SKM-1 treated with dmso at 0.1 percent for 144 hours (cell line): ENCODE data around the gene MEI1.
A peak's percentile ranks its signal among the peaks of the same experiment; 100 is the strongest.

Experiments
- DNase-seq: peaks from one replicate; lab custom pipeline; 2025; ENCODE audit not compliant: unreplicated experiment; lab: John Stamatoyannopoulos, UW

The MEI1 gene

DNA sequence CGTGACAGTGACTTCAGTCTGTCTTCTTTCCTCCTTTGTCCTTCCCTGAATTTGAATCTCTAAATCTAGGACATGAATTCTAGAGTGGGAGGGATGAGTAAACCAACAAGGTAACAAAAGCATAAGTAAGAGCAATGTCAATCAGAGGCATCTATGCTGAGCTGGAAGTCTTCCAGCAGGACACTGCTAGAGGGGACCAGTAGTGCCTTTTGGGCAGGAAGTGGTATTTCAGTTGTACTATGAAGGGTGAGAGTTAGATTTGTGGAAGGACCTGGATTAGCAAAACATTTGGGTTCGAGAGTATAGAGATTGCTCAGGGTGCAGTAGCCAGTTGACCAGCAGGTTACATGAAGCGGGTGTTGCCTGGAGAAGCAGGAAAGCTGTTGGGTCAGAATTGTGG is 40.3 kb downstream of the MEI1 start:
- no peak for DNase-seq

DNA sequence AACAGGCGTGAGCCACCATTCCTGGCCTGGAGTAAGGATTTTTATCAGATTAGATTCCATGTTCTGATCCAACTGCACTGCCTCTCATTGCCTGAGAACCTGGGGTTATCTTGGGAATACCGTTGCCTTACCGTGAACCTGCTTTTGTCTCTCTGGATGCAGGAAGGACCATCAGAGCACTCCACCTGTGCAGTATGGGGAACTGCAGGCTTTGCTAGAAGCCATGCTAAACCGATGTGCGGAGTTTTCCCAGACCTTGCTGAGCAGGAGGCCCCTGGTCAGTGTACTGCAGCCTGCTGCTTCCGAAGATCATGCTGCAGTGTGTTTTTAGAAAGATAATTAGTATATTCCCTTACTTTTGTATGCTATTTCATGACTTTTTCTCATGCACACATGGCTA is 43.6 kb downstream of the MEI1 start:
- DNase-seq: no peak

DNA sequence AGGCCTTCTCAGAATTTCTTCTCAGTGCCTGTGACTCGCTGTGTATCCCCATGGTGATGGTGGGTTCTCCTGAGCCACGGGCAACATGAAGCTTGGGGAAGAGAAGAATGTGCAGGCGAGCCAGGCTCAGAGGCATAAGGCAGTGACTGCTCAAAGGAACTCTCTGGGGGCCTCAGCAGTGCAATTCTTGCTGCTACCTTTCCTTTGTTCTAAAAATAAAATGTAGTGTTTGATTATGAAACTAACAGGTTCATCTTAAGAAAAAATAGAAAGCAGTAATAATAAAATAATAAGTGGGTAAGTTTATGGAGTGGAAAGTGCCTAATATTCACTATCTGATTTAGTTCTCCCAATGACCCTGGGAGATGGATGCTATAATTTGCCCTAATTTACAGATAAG is 46.7 kb downstream of the MEI1 start:
- DNase-seq: no peak

DNA sequence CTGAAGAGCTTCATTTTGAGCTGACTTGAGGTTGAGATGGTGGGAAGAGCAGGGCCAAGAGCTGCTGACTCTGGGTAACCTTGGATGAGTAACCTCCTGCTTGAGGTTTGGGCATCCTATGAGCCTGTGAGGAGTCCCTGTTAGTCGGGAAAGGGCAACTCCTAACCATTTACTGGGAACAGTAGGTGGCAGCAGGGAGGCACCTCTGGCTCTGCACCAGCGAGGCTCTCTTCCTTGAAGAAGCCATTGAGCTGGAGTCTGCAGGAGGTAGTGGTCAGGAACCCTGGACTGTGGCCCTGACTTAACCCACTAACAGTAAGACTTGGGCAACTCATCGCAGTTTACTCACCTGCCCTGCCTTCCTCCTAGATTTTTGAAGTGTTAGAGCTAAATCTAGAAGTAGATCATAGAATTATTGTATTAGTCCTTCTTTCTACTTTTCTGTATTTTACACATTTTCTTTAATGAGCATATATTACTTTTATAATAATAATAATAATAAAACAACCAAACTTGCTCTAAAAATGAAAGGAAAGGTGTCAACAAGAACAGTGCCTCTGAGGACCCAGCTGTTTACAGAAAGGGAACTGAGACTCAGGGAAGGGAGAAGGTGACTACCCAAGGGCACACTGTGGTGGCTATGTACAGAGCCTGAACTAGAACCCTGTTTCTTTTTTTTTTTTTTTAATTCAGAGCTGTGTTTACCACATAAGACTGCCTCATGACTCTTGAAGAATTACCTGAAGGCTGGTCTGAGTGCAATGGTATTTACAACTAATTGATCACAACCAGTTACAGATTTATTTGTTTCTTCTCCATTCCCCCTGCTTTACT is 47.5 kb downstream of the MEI1 start:
- peak; percentile 79 for DNase-seq

DNA sequence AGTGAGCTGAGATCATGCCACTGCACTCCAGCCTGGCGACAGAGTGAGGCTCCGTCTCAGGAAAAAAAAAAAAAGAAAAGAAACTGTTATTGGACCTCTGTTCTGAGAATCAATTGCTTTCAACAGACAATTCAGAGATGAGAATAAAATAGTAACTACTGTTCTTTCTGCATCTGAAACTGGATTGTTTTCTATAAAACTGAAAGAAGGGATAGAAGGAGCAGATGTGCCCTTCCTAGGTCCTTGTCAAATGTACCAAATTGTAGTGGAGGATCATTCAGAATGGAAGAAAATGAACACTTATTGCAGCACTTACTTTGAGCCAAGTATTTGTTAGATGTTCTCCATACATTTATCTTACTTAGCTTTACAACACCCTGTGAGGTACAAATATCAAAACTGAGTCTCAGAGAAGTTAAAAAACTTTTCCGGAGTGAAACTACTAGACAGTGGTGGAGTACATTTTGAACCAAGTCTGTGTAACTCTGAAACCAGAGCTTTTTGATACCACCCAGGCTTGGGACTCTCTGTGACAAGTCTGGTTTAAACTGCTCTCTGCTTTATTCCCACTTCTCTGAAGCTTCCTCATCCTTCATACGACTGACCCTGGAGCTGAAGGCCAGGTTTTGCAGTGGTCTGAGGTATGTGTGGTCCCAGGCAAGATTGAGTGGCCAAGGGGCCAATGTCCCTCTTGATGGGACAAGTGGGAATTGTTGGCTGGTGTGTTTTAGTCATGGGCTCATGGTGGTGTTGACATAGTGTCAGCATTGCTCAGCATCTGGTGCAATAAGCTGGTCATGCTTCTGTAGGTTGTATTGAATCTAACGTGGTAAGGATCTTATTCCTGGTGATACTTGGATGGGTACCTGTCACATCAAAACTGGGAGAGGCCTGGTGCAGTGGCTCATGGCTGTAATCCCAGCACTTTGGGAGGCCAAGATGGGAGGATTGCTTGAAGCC is 53.0 kb downstream of the MEI1 start:
- DNase-seq: no peak

DNA sequence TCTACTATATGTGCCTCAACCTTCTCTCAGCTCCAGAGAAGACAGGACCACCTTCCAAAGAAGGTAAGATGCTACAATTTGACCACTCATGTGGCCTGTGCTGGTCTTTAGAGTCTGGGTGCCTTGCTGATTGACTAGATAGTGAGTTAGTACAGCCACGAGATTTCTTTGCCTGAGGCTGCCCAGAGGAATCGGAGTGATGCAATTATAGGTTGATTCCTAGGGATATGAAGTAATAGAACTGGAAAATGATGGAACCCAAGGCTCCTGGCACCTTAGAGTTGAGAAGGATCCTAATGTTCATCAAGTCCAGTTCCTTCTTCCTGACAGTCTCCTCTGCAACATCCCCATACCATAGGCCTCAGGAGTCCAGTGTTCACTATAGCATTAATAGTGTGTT is 54.7 kb downstream of the MEI1 start:
- DNase-seq: no peak

DNA sequence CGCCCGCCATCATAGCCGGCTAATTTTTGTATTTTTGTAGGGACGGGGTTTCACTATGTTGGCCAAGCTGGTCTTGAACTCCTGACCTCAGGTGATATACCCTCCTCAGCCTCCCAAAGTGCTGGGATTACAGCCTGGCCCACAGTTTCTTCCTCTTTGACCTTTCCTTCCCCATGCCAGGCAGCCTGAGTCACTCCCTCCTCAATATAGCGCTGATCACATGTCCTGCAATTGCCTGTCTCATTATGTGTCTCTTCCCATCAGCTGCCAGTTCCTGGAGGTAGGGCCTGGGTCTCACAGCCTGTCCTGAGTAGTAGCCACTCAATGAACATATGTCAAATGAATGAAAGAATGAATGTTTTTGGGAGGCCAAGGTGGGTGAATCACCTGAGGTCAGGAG is 58.2 kb downstream of the MEI1 start:
- no peak for DNase-seq

DNA sequence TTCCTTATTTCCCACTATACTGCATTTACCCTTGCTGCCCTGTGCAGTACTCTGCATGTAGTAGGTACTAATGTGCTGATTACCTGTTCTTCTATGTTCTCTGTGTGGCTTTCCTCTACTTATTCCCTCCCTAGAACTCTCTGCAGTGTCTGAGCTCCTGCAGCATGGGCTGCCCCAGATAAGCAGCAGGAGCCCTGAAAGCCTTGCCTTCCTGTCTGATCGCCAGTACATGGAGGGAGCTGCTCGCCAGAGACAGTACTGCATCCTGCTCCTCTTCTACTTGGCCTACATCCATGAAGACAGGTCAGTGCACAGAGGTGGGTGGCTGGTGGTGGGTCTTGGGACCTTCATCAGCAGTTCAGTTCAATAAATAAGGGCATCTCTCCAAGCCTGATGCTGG is 58.9 kb downstream of the MEI1 start:
- no peak for DNase-seq

DNA sequence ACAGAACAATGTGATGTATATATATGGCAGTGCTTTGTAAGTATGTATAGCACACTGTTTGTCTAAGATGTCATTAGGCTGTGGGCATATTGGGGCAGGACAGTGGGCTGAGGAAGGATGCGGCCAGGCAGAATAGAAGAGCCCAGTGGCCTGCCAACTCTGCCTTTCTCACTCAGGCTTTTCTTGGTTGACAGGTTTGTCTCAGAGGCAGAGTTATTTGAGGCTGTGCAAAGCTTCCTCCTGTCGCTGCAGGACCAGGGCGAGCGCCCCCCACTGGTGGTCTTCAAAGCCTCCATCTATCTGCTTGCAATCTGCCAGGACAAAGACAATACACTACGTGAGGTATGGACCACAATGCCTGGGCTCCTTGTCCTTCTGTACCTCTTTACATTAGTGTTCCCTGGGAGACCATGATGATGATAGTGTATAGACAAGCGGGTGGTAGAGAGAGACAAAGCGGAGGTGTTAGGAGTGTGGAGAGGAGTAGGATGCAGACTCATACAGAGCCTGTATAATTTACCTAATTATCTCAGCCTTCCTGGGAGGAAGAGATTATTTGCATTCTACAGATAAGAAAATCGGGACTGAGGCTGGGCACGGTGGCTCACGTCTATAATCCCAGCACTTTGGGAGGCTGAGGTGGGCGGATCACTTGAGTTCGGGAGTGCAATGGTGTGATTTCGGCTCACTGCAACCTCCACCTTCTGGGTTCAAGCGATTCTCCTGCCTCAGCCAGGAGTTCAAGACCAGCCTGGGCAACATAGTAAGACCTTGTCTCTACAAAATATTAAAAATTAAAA is 63.9 kb downstream of the MEI1 start:
- peak; percentile 53 for DNase-seq

DNA sequence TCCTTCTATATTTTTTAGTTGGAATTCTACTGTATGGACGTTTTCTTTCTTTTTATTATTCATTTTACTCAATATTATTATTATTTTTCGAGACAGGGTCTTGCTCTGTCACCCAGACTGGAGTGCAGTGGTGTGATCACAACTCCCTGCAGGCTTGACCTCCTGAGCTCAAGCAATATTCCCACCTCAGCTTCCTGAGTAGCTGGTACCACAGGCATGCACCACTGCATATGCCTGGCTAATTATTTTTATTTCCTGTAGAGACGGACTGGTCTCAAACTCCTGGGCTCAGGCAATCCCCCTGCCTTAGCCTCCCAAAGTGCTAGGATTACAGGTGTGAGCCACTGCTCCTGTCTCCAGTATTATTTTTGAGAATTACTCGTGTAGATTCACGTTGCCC is 67.2 kb downstream of the MEI1 start:
- no peak for DNase-seq

DNA sequence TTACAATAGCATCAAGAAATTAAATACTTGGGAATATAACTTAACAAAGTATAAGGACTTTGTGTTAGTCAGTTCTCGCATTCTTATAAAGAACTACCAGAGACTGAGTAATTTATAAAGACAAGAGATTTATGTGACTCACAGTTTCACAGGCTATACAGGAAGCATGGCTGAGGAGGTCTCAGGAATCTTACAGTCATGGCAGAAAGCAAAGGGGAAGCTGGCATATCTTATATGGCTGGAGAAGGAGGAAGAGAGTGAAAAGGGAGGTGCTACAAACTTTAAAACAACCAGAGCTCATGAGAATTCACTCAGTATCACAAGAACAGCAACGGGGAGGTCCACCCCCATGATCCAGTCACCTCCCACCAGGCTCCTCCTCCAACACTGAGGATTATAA is 69.1 kb downstream of the MEI1 start:
- peak; percentile 61 for DNase-seq

DNA sequence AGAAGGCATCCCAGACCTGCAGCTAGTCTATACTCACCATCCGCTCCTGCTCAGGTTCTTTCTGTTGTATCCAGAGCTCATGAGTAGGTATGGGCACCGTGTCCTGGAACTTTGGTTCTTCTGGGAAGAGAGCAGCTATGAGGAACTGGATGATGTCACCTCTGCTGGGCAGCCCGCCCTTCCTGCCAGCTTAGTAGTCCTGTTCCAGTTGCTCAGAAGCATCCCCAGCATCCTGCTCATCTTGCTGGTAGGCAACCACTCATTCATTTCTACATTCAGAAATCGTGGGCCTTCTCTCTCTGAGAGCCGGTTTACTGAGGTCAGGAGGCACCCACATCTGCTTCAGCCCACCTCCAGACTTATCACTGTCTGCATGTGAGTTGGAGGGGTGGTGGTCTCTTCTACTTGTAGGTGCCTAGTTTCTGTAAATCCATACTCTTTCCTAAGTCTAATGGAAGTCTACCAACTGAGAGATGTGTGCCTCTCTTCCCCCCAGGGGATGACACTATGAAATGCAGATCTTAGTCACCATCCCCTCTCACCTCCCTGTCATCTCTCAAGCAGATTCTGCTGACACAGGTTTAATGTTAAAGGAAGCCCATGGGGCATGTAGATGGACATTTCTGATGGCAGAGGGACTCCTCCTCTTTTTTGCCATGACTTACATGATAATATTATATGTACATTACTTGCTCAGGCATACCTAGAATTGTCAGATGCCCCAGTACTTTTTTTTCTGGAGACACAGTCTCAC is 71.6 kb downstream of the MEI1 start:
- DNase-seq: no peak

DNA sequence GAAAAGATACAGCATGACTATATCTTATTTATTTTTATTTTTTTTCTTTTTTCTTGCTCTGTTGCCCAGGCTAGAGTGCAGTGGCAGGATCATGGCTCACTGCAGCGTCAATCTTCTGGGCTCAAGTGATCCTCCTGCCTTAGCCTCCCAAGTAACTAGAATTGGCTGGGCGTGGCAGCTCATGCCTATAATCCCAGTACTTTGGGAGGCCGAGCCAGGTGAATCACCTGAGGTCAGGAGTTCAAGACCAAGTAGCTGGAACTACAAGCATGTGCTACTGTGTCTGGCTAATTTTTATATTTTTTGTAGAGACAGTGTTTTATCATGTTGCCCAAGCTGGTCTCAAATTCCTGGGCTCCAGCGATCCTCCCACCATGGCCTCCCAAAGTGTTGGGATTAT is 72.9 kb downstream of the MEI1 start:
- DNase-seq: no peak

DNA sequence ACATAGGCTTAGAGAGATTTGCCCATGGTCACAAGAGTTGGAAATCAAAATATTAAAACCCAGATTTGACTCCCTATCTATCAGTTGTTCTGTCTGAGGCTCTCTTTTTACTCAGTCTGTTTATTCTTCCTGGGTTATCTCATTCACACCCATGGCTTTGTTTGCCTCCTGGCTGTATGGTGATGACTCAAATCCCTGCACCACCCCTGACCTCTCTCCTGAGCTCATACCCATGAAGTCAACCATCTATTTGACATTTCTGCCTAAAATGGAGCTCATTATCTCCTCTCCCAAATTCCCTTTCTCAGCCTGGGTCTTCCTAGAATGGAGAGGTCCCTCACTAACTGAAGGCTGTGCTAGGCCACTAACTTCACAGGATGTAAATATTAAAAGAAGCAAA is 73.3 kb downstream of the MEI1 start:
- no peak for DNase-seq

DNA sequence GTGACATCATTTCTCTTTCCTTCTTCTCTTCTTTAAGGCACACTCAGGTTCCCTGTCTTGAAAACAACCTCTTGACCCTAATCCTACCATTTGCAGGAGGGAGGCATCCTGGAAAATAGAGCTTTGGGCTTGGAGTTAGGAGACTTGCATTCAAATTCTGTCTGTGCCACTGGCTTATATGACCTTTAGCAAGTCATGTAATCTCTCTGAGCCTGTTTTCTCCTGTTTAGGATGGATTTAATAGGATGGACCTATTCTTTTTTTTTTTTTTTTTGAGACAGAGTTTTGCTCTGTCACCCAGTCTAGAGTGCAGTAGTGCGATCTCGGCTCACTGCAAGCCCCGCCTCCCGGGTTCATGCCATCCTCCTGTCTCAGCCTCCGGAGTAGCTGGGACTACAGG is 76.0 kb downstream of the MEI1 start:
- DNase-seq: no peak

DNA sequence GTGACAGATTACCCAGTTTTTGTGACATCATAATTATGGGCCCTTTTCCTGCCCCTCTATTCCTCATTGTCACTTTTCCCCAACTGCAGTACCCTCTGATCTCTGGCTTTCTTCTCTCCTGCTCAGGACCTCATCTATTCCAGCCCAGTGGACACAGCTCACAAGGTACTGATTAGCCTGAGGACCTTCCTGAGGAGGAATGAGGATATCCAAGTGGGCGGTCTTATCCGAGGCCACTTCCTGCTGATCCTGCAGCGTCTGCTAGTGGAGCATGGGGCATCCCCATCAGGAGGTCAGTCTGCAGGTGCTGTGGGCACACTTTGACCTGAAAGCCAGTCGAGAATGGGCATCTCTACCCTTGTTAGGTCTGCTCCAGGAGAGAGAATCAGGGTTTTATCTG is 76.7 kb downstream of the MEI1 start:
- no peak for DNase-seq

DNA sequence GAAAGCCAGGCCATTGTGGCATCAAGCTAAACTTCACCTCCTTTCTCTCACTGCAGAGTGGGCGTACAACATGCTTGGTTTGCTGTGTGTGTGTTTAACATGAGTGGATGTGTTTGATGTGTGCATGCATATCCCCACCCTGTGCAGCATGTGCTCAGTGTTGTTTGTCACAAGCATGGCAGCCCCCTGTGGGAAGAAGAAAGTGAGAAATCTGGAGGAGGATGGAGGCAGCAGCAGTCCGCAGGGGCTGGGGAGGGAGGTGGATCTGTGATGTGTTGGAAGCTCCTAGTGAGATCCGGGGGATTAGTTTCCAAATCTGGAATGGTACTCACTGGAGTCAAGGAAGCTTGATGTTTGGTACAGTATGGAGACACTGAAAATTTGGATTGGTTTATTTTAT is 77.1 kb downstream of the MEI1 start:
- DNase-seq: no peak

DNA sequence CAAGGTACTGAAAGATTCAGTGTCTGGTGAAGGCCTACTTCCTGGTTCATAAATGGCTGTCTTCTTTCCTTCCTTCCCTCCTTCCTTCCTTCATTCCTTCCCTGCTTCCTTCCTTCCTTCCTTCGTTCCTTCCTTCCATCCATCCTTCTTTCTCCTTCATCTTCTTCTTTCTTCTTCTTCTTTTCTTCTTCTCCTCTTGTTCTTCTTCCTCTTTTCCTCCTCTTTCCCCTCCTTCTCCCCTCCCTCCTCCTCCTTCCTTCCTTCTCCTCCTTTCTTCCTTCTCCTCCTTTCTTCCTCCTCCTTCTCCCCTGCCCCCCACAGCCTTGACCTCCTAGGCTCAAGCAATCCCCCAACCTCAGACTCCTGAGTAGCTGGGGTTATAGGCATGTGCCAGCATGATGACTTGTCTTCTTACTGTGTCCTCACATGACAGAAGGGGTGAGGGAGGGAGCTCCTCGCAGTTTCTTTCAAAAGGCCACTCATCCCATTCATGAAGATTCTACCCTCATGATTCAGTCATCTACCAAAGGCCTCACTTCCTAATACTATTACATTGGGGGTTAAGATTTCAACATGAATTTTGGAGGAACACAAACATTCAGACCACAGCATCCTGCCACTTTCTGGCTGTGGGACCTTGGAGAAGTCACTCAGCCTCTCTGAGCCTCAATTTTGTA is 78.6 kb downstream of the MEI1 start:
- no peak for DNase-seq

DNA sequence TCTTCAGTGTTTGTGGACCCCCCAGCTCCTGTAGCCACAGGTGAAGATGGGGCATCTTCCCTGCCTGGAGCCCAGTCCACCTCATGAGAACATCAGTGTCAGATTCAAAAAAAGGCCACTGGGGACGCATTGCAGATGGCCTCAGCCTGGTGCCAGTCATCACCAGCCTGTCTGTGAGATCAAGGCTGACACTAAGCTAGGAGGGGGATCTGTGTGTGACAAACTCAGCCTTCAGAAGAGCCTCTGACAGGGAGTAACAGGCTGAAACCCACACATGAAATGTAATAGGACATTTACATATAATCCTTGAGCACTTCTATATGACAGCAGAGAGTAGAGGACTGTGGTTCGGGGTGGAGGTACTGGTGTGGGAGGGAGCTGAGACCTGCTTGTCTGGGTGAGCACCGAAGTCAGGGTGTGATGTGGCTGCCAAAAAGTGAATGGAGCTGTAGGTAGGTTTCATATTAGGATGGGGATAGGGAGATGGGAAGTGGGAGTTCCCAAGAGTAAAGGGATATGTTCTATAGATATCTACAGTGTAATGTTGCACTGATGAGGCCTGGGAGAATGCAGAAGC is 80.7 kb downstream of the MEI1 start:
- DNase-seq: no peak
